DMS153 (cell line): Measurements from ENCODE around the gene CGNL1.

ENCODE experiments used
- DNase-seq: peaks from one replicate; lab custom pipeline; 2025; lab: John Stamatoyannopoulos, UW

CGNL1 gene

DNA sequence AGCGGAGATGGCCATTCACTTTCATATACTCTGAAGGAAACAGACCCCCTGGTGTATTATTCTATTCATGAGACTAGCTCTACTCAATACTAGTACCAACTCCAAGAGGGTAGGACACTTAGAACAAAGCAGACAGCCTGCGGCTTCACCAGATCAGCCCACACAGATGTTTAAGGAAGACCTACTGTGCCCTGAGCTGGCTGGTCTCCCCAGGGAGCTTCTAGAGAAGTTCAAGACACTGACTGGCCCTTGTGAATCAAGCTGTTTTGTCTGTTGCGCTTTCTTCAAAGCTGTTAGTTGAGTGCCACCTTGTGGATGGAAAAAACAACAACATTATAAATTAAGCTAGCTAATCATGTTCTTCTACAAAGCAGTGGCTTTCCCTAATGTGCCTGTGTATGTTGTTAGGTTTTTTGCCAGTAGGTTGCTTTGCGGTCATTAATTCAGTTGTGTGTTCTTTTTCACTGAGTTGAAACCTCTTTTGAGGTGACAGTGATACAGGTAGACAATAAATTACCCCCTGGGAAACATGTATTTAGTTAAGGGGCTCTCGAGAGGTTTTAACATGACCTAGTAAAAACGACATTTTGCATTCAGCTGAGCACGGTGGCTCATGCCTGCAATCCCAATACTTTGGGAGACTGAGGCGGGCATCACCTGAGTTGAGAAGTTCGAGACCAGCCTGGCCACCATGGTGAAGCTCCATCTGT is 151.2 kb downstream of the CGNL1 start:
- peak; percentile 71 for DNase-seq

DNA sequence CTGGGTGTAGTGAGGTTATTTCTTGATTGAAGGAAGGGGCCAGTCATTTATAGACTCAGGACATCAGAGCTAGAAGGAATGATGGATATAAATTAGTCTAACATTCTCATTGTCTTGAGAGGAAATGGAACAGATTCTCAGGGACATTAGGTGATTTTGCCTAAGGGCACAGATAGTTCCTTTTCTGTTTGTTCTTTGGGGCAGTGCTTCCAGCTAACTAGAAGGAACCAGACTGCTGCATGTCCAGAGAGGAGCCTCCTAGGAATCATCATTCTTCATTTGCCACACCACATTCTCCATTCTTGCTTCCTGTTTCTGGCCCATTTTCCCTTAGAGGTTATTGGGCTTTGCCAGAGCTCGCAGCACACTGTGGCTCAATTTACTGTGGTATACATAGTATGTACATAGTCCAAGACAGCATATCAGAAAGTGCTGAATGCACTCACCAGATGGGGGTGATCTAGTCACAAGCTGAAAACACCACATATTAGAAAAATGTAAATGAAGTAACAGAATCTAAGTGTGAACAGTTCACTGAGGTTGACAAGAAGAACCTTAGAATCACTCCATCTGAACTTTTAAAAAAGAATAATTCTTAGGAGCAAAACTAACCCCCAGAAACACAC is 152.7 kb downstream of the CGNL1 start:
- no peak for DNase-seq

DNA sequence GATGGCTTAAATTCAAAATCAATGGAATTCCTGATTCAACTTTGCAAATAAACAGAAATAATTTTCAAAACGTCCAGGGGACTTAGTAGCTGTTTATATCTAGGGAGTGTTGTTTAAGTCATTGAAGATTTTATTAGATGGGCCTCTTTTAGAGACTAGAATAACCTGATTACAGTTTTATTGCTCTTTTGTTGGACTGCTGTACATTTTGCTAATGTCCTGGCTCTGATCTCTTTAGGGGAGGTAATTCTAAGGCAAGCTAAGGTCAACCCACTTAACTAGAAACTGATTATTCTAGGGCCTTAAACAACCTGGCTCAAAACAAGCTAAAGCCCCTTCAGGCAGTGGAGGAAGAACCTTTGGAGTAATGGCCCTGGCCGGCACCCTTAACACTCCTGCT is 153.4 kb downstream of the CGNL1 start:
- DNase-seq, result no peak

DNA sequence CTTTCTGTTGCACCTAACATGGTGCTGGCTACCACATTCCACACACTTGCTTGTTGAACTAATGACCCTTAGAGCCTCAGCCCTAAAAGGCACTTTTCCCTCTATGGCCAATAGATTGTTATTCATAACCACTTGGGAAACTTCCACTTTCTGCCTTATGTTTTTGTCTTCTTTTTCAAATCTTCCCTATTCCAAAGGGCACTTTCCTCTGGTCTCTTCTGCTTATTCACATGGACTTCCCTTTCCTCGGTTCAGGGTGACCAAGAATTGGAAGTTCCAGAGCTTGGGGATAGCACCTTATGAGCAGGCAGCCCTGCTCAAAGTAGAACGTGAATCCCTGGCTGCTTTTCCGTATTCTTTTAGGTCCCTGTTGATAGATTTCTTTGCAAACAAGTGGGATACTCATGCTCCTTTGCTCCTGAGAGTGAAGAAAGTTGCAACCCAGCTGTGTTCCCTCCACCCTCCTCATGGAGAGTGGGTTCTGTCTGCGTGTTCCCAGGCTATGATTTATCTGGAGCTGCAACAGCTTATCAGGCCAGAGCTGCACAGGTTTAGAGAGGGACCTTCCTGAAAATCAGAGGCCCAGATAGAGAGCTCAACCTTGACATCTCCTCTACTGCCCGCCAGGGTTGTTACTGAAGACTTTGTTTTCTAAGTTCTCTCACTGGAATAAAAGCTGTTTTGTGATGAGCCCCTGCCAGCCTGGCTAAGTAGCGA is 156.6 kb downstream of the CGNL1 start:
- no peak for DNase-seq

DNA sequence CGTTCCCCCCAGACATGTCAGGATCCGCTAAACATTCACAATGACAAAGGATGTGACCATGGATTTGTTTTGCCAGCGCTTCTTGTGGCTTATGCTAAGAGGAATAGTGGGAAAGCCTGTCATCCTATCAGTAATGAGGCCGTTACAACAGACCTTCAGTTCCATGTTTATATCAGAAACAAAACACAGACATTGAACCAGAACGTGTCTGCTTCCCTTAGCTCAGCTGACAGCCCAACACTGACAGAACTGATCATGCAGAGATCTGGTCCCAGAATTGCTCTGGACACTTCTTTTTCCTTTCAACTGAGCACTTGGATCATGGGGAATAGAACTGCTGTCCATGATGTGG is 157.1 kb downstream of the CGNL1 start:
- peak; percentile 18 for DNase-seq

DNA sequence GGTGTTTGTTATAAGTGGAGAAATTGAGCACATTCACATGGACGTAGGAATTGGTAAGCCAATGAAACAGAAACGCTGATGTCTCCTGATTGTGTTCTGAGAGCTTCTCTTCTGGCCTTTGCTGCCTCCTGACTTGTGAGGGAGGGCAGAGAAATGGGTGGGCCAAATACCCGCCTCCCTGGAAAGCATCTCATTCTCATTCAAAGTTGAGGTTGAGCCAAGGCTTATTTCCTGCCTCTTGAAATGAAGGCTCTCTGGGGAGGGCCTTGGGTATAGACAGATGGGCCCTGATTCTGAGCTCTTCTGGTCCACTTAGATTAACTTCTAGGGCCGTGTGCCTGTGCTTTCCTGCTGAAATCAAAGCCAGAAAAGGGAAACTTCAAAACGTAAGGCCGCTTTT is 158.0 kb downstream of the CGNL1 start:
- DNase-seq, result no peak

DNA sequence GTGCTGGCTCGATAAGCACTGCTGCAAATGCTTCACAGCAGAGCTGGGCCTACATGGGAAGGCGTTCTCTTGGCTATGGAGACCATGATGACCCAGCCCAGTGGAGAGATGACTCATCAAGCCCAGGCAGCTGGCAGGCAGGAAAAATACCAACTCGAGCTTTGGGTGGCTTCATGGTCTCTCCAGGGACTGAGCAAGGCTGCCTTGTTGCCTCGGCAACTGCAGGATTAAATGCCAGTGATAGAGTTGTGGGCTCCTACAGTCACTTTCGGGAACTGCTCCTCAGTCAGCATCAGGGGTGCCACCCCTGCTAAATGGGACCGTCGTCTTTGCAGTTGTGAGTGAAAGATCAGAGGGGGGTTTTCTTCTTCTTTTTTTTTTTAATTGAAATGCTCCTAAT is 160.8 kb downstream of the CGNL1 start:
- DNase-seq, result peak; percentile 77

DNA sequence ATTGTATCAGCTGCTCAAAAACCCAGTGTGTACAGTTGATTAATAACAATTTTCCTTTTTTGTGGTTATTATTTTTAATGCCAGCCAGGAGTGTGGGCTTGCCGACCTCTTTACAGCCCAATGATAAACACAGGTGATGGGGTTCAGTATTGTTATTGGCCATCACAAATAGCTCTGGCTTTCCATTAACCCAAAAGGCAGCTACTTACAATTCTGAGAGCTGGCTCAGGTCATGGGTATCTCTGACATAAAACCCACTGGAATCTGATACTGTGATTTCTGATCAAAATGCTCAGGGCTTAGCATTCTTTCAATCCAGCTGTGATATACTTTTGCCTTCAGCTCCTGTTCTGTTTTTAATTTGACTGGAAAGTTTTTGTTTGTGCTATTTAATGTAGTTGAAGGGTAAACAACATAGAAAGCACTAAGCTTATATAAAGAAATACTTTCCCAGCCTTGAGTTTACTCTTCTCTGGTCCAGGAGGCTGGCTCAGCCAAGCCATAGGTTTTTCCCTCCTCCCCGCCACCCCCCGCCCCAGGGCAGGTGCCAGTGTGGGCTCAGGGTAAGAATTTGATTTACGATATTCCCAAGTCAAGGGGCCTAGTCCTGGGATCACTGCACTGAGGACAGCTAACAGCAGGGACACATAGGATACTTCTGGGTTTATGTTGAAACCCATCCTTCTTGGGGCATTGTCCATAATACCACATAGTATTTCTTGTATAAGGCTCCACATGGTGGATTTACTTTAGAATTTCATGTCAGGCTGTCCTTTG is 161.4 kb downstream of the CGNL1 start:
- DNase-seq, result no peak

DNA sequence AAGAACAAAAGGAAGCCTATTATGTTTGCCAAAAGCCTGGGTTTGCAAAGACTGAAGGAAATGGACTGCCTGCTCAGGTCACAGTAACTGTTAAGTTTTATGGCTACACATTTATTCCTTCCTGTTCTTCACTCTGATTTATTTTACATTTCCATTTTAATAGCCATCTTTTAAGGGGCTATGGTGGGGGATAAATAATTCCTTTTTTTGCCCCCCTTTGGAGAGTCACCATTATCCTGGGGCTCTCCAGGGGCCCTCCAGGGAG is 161.9 kb downstream of the CGNL1 start:
- DNase-seq, result peak; percentile 17

DNA sequence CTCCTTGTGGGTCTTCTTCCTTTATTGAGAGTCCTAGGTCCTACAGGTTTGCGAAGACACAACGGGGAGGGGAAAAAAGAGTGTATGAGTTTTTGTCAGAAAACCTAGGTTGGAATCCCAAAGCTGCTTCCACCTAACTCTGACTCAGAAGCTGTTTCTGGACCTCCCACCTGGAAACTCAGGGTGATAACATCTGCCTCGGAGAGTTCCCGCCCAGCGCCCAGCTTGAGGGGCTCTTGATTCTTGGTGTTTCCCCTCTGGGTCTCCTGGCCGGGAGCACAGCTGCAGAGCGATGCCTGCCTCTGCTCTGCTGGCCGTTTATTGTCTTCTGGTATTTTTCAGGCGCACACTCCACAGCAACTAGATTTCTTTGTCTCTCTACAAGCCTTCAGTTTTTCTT is 162.5 kb downstream of the CGNL1 start:
- DNase-seq, result no peak

DNA sequence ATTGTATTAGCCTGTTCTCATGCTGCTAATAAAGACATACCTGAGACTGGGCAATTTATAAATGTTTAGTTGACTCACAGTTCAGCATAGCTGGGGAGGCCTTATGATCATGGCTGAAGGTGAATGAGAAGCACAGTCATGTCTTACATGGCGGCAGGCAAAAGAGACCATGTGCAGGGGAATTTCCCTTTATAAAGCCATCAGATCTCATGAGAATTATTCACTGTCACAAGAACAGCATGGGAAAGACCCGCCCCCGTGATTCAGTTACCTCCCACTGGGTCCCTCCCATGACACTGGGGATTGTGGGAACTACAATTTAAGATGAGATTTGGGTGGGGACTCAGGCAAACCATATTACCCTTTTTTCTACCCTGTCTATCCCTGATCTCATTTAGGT is 163.9 kb downstream of the CGNL1 start:
- DNase-seq, result no peak

DNA sequence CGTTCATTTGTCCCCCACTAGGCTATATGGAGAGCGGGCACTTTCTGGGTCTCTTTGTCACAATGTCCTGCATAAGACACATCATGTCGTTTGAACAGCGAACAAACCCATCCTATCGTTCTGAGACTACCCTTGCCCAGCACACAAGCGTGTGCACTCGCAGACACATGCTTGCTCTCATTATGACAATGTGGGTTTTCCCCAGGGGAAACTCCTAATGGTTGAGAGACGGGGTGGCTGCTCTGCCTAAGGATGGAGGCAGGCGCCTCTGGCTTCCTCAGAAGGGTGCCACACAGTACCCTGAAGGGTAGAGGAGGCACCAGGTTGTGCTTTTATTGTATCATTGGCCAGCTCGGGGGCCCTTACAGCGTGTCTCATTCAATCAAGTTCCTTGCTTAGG is 164.4 kb downstream of the CGNL1 start:
- DNase-seq, result no peak

DNA sequence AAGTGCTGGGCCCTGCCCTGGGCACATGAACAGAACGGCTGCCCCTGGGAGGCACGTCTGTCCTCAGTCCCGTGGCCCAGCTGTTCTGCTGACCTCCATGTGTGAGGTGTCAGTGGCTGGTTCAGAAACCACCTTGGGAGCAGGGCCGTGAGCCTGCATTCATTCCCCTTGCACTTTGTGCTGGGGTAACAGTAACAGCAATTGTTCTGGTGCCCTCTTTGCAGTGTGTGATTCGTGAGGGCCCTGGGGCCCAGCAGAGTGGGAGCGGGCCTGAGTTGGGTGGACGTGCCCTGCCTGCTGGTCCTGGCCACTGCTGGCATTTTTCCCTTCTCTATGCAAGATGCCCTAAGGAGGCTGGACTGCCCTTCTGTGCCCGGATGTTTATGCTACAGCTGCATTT is 165.0 kb downstream of the CGNL1 start:
- no peak for DNase-seq

DNA sequence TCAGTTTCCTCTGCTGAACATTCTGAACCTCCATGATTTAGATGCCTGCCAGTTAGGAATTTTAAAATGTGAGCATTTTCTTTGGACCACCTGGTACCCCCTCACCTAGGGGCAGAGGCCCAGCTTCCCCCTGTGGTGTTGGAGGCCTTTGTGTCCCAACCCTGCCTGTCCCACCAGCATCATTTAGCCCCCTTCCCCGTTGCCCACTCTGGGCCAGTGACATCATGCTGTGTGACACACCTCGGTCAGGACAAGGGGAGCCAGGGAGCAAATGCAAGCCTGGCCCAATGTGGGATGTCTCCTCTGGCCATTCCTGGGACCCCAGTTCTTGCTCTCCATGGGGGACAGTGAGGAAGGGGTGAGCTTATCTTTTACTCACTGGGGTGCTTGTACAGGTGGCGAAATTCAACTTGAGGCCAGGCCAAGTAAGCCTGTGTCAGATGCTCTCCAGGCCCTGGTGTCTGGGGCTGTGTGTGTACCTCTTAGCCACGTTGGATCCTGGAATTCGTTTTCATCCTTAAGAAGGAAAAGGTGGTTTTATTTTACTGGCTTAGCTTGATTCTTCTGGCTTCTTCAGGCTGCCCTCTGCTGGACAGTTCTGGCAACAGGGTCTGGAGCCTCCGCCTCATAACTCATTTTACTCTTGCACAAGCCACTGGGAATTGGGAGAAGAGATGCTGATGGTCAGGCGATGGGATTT is 165.7 kb downstream of the CGNL1 start:
- no peak for DNase-seq

DNA sequence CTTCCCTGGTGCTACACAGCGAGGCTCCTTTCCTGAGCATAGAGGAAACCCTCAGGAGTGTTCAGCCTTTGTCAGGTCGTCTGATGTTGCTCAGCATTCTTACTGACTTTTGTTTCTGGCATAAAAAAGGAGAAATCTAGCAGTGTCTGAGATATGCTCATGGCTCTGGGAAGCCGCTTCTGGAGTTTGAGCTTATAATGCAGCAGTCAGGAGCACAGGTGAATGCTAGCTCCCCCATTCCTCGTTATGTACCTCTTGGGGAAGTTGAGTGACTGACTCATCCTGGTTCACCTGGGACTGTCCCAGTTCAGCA is 166.2 kb downstream of the CGNL1 start:
- no peak for DNase-seq

DNA sequence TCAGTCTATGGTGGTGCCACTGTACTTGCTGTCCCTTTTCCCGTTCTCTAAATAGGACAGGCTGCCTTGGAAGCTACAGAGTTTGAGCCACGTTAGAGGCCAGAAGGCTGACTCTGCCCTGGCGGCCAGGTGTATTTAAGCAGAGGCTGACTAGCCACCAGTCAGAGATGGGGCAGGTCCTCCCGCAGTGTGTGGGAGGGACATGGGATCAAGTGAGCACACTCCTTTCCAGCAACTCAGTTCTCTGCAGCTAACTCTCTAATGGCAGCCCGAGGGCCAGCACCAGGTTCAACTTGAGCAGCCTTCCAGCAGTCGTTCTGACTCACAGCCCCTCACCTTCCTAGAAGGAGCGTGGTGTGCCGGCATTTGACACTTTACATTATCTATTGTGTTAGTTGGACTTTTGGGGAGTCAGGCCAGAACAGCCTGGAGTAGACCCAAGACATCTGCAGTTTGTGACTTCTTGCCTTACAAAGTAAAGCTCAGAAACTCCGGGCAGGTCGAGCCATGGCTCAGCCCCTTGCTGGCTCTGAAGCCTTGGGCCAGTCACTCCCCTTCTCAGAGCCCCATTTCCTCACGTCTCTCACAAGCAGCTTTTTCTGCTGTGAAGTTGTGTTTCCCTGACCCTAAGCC is 168.7 kb downstream of the CGNL1 start:
- DNase-seq, result no peak

DNA sequence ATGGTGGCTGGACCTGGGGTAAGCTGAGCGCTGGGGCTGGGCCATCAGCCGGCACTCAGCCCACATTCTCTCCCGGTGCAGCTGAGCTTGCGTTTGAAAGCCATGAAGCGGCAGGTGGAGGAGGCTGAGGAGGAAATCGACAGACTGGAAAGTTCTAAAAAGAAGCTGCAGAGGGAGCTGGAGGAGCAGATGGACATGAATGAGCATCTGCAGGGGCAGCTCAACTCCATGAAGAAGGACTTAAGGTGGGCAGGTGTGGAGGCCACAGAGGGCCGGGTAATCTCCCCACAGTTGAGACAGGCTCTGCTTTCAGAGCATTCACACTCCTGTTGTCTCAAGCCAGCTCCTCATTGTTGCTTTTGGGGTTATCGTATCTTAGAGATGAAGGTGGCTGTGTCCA is 169.7 kb downstream of the CGNL1 start:
- no peak for DNase-seq

DNA sequence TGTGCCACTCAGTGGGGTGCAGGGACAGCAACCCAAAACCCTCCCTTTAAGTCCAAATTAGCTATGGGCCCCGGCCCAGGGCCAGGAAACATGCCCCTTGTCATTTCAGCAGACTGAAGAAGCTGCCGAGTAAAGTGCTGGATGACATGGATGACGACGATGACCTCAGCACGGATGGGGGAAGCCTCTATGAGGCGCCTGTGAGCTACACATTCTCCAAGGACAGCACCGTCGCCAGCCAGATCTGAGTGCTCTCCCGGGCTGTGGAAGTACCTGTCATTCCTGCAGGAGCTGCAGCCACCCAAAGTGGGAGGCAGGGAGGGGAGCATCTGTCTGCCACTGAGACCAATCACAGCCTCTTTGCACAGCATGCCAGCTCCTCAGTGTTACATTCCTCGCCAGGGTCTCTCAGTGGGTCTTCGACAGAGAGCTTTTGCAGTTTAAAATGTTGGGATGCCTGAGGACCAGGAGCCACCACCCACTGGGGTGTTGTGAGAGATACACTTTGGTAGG is 171.0 kb downstream of the CGNL1 start:
- no peak for DNase-seq

DNA sequence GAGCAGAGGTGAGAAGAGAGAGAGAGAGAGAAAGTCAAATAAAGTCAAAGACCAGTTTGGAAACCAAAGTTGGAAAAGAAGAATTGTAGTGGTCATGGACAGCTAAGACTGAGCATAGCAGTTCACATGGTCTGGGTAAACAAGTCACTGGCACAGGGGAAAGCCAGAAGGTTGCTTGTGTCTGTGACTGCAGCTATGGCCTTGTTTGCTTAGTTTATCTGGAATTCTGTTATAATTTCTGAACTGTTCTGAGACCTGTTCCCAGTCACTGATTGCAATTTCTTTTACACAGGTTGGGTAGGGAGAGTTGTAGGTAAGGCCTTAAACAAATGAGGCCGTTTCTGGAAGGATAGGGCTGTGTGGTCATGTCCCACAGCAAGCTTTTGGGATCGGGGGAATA is 172.0 kb downstream of the CGNL1 start:
- no peak for DNase-seq

DNA sequence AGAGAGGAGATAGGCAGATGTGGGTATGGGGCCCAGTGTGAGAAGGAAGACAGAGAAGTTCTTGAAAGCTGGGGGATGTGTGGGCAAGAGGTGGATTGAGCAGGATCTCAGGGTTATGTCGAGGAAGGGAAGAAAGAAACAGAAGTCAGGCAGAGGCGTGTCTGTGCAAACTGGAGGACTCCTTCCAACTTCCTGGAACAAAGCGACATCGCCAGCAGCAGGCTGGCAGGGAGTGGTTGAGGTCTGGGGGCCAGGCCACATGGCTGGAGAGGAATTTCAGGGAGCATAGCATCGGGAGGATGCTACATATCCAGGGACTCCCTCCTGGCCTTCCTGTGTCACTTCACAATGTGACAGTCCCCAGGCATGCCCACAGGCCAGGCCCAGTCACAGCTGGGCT is 172.5 kb downstream of the CGNL1 start:
- DNase-seq, result no peak

DNA sequence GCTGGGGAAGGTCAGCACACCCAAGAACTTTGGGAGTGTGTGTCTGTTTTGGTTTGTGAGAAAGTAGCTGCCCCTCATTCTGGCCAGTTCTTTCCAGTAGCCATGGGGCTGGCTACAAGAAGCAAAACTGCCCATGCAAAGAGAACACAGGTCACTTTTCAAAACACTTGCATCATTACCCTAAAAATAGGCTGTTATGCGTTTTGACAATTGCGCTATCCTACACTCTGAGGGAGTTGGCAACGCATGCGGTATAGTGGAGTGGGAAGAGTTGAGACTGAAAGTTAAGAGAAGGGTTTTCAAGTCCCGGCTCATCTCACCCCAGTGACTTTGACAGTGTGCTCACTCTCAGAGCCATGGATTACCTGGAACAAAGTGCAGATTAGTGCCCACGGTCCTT is 173.6 kb downstream of the CGNL1 start:
- DNase-seq, result no peak

DNA sequence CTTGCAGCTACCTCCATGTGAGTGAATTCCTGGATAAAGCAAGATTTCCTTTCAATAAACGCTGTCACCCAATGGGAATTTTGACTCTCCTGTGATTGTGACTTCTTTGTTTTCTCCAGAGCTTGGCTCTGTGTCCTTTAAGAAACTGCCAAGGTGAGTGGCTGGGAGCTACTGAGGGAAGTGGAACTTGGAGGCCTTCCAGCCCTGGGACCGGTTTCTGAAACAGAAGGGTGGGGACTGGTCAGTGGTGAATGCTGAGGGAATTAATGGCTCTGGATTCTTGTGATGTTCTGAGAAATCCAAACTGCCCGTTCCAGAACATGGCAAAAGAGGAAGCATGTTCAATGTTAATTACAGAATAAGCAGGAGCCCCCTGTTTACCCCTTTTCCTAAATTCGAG is 174.3 kb downstream of the CGNL1 start:
- DNase-seq, result no peak
